WERI-Rb-1 (cell line): Measurements from ENCODE around the gene AP3D1.

Source experiments
- DNase-seq: peaks from one replicate; pipeline ENCODE4 v3.0.0-alpha.2; 2020
- H3K27ac ChIP-seq: fragments of 250-450 bp; sonication (Bioruptor Pico); 2 replicates; pipeline ENCODE4 v1.5.1; 2020; ENCODE audit warnings: mild to moderate bottlenecking, moderate library complexity
- H3K27me3 ChIP-seq: fragments of 250-450 bp; sonication (Bioruptor Pico); 2 replicates; pipeline ENCODE4 v1.5.1; 2021; ENCODE audit warnings: mild to moderate bottlenecking, low read depth, moderate library complexity; ENCODE audit not compliant: insufficient read depth, severe bottlenecking
- H3K36me3 ChIP-seq: fragments of 250-450 bp; sonication (Bioruptor Pico); 2 replicates; pipeline ENCODE4 v1.5.1; 2020; ENCODE audit warnings: mild to moderate bottlenecking, moderate library complexity
- H3K4me3 ChIP-seq: 2 replicates; pipeline ENCODE4 v1.5.1; 2011; ENCODE audit warnings: low read depth, mild to moderate bottlenecking, control low read depth, low read length
- H3K9me3 ChIP-seq: fragments of 250-450 bp; sonication (Bioruptor Pico); 2 replicates; pipeline ENCODE4 v1.5.1; 2021; ENCODE audit warnings: mild to moderate bottlenecking, moderate library complexity; ENCODE audit not compliant: severe bottlenecking
- TF ChIP-seq, protein P1 (sequence below): IDR thresholded peaks from 2 replicates; pipeline ENCODE4 v1.5.1; 2011; ENCODE audit warnings: low read depth, mild to moderate bottlenecking, control low read depth, inconsistent platforms, low read length

AP3D1 gene

DNA sequence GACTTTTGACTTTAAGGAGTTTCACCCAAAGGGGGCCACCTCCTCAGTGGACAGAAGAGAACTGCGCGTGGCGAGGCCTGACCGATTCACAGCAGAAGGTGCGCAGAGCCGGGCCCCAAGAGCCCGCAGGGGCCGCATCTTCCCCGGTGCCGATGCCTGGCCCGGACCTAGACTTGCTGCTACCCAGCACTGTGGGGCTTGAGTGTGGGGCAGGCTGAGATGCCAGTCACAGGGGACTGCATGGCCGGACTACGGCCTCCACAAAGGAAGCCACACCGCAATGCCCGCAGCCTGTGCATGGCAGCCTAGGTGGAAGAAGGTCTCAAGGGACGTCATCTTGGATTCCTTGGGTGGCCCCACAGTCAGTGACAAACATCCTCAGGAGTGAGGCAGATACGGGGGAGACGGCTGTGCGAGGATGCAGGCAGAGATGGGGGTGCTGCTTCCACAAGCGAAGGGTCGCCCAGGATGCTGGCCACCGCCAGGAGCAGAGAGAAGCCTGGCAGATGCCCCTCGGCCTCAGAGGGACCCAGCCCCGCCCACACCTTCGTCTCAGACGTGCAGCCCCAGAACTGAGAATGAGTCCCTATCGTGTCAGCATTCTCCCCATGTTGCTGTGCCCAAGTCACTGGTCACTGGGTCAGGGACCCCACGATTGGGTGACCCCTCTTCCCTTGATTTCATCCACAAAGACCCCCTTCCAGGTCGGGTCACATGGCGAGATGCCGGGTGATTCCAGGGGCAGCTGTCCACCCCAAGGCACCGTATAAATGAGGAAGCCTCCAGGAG, 72.1 kb downstream of the AP3D1 start:
- no peaks in the 10 kb centered on the region for H3K9me3 ChIP-seq
- H3K27me3 ChIP-seq = no peaks in the 10 kb centered on the region
- H3K36me3 ChIP-seq = peaks cover 27% of the 10 kb centered on the region
- H3K27ac ChIP-seq = no peak overlapping the region
- no peak overlapping the region for H3K4me3 ChIP-seq
- no peak for DNase-seq
- TF ChIP-seq, protein P1, sequence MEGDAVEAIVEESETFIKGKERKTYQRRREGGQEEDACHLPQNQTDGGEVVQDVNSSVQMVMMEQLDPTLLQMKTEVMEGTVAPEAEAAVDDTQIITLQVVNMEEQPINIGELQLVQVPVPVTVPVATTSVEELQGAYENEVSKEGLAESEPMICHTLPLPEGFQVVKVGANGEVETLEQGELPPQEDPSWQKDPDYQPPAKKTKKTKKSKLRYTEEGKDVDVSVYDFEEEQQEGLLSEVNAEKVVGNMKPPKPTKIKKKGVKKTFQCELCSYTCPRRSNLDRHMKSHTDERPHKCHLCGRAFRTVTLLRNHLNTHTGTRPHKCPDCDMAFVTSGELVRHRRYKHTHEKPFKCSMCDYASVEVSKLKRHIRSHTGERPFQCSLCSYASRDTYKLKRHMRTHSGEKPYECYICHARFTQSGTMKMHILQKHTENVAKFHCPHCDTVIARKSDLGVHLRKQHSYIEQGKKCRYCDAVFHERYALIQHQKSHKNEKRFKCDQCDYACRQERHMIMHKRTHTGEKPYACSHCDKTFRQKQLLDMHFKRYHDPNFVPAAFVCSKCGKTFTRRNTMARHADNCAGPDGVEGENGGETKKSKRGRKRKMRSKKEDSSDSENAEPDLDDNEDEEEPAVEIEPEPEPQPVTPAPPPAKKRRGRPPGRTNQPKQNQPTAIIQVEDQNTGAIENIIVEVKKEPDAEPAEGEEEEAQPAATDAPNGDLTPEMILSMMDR = no peak

- H3K36me3 ChIP-seq = peaks cover 28% of the 10 kb centered on the region
- H3K27me3 ChIP-seq = no peaks in the 10 kb centered on the region
- no peak for DNase-seq
- H3K9me3 ChIP-seq = no peaks in the 10 kb centered on the region
- no peak overlapping the region for H3K27ac ChIP-seq
- TF ChIP-seq, protein P1 = no peak
- H3K4me3 ChIP-seq = no peak overlapping the region
Measured at GRCh38 chr19:2077833-2078619, 73.3 kb downstream of the AP3D1 start.

GRCh38 chr19:2077398-2077797, 74.0 kb downstream of the AP3D1 start:
- no peak for DNase-seq
- peaks cover 33% of the 10 kb centered on the region for H3K36me3 ChIP-seq
- H3K4me3 ChIP-seq = no peak overlapping the region
- no peaks in the 10 kb centered on the region for H3K9me3 ChIP-seq
- H3K27ac ChIP-seq = no peak overlapping the region
- H3K27me3 ChIP-seq = no peaks in the 10 kb centered on the region
- TF ChIP-seq, protein P1 = no peak

- TF ChIP-seq, protein P1 = no peak
- Histone ChIP-seq H3K27ac (no peak overlapping the region), H3K9me3 (no peaks in the 10 kb centered on the region), H3K27me3 (no peaks in the 10 kb centered on the region), H3K36me3 (peaks cover 41% of the 10 kb centered on the region), H3K4me3 (no peak overlapping the region)
- no peak for DNase-seq
Measured at GRCh38 chr19:2076526-2076944, 74.8 kb downstream of the AP3D1 start.

- Histone ChIP-seq H3K27me3 (no peaks in the 10 kb centered on the region), H3K9me3 (no peaks in the 10 kb centered on the region), H3K4me3 (no peak overlapping the region), H3K36me3 (peaks cover 42% of the 10 kb centered on the region), H3K27ac (no peak overlapping the region)
- DNase-seq = no peak
- TF ChIP-seq, protein P1 = no peak
Measured at GRCh38 chr19:2072757-2073551, 78.4 kb downstream of the AP3D1 start.
